Measurements from ENCODE around the gene MORC1. TPM values are rescaled to one million over a fixed set of nuclear protein-coding genes. Genes with fewer than 3 reads are reported as not detected.

Gene MORC1, protein sequence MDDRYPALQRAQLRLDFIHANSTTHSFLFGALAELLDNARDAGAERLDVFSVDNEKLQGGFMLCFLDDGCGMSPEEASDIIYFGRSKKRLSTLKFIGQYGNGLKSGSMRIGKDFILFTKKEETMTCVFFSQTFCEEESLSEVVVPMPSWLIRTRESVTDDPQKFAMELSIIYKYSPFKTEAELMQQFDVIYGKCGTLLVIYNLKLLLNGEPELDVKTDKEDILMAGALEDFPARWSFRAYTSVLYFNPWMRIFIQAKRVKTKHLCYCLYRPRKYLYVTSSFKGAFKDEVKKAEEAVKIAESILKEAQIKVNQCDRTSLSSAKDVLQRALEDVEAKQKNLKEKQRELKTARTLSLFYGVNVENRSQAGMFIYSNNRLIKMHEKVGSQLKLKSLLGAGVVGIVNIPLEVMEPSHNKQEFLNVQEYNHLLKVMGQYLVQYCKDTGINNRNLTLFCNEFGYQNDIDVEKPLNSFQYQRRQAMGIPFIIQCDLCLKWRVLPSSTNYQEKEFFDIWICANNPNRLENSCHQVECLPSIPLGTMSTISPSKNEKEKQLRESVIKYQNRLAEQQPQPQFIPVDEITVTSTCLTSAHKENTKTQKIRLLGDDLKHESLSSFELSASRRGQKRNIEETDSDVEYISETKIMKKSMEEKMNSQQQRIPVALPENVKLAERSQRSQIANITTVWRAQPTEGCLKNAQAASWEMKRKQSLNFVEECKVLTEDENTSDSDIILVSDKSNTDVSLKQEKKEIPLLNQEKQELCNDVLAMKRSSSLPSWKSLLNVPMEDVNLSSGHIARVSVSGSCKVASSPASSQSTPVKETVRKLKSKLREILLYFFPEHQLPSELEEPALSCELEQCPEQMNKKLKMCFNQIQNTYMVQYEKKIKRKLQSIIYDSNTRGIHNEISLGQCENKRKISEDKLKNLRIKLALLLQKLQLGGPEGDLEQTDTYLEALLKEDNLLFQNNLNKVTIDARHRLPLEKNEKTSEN
- total RNA-seq: not detected in 2 replicates

DNA sequence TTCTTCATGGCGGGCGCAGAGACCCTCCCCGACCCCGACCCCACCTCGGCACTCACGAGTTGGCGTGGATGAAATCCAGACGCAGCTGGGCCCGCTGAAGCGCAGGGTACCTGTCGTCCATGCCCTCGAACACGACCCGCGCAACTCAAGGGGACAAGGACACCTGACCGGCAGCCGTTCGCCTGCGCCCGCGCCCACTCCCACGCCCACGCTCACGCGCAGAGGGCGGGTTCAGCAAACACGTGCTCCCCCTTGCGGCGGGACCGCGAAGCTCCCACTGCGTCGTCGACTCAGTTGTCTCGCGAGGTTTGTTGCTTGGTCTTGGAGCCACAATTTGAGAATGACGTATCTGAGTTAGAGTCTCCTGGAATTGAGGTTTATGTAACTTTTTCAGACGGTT lies at the start of gene MORC1:
Gene MORC1, minus strand, starts transcription at position 196 of the 400 bp plus-strand sequence. Its CDS starts 75 bp downstream, at position 121.

DNA sequence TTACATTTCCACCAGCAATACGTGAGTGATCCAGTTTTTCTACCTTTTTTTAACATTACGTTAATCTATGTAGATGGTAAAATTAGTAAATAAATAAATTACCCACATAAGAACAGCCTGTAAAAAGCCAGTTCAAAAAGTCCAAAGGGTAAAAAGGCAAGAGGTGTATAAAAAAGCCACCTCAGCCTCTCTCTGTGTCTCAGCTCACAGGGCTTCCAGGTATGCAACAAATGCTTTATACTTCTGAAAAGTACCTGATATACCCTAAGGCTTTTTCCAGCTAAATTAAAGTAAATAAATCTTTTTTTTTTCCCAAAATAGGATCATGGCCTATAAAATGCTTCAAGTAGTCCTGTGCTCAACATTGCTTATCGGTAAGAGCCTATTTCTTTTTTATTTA lies 18.6 kb upstream of the MORC1 start, which contains the start of gene C3orf85:
Gene C3orf85, plus strand, starts transcription at position 197 of the 400 bp plus-strand sequence. Its CDS starts 129 bp downstream, at position 326.

DNA sequence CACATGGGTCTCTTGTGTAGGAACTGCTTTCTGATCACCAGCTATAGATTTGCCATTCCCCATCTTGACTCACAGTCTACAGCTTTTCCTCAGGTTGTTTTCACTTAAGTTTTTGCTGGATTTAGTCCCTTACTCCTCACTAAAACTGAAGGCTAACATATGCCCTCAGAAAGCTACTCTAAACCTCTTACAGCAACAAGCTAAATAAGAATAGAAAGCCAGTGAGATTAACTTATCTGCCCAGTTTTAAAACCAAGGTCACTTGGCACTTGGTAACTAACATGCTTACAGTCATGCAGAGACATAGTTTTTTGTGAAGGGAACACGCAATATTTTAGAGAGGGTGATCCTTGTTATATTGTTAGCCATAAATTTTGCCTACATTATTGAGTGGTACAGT lies 164.2 kb downstream of the MORC1 start, which contains the start of gene GUCA1C:
Gene GUCA1C, minus strand, starts transcription at position 180 of the 400 bp plus-strand sequence. Its CDS starts 117 bp downstream, at position 63.

Other genes with a start within 250 kb of the MORC1 start
- not detected in 2 replicates for gene GUCA1C, start 164.3 kb downstream of the MORC1 start, total RNA-seq
- not detected in 2 replicates for gene C3orf85, start 18.6 kb upstream of the MORC1 start, total RNA-seq
- not detected in 2 replicates for gene DPPA2, start 198.4 kb upstream of the MORC1 start, total RNA-seq
- not detected in 2 replicates for gene DPPA4, start 219.4 kb upstream of the MORC1 start, total RNA-seq

Data from myometrial cell (primary cell).